Measurements from ENCODE around the gene LARGE1. TPM values are rescaled to one million over a fixed set of nuclear protein-coding genes. Genes with fewer than 3 reads are reported as not detected.
A peak's percentile ranks its signal among the peaks of the same experiment; 100 is the strongest.

The LARGE1 gene
- total RNA-seq, 2 experiments from 2014 or later = 0.18 to 0.38 TPM

- no peak for DNase-seq
- Mint-ChIP-seq H3K4me1 (peaks cover 13% of the 10 kb centered on the region), H3K36me3 (ENCODE audit: low read depth) (peaks cover 2% of the 10 kb centered on the region), H3K4me3 (peak overlapping the region; percentile 58), H3K9me3 (no peaks in the 10 kb centered on the region), H3K27ac (no peak overlapping the region), H3K27me3 (peaks cover 42% of the 10 kb centered on the region)
- ChIA-PET POLR2A (no interaction called here), CTCF (interaction anchor here (0.6 kb wide), 1 partner anchor 28 kb away, joined by 3 read pairs; no protein-coding TSS in a partner anchor)
Measured at GRCh38 chr22:33921525-33922348, 1.5 kb upstream of the LARGE1 start.

GRCh38 chr22:33920927-33921524, 750 bp upstream of the LARGE1 start:
- Mint-ChIP-seq H3K36me3 (ENCODE audit: low read depth) (peaks cover 2% of the 10 kb centered on the region), H3K4me3 (no peak overlapping the region), H3K4me1 (peaks cover 13% of the 10 kb centered on the region), H3K27me3 (peaks cover 46% of the 10 kb centered on the region), H3K27ac (no peak overlapping the region), H3K9me3 (no peaks in the 10 kb centered on the region)
- CTCF ChIA-PET = no interaction called here
- peak; percentile 84 for DNase-seq
- POLR2A ChIA-PET = no interaction called here

- POLR2A ChIA-PET = no interaction called here
- CTCF ChIA-PET = no interaction called here
- peaks cover 2% of the 10 kb centered on the region for H3K36me3 Mint-ChIP-seq (ENCODE audit: low read depth)
- DNase-seq = no peak
- H3K4me1 Mint-ChIP-seq = peaks cover 13% of the 10 kb centered on the region
- H3K4me3 Mint-ChIP-seq = peak overlapping the region; percentile 7
- H3K27ac Mint-ChIP-seq = no peak overlapping the region
- peaks cover 46% of the 10 kb centered on the region for H3K27me3 Mint-ChIP-seq
- H3K9me3 Mint-ChIP-seq = no peaks in the 10 kb centered on the region
Measured at GRCh38 chr22:33919391-33920196, 682 bp downstream of the LARGE1 start.

DNA sequence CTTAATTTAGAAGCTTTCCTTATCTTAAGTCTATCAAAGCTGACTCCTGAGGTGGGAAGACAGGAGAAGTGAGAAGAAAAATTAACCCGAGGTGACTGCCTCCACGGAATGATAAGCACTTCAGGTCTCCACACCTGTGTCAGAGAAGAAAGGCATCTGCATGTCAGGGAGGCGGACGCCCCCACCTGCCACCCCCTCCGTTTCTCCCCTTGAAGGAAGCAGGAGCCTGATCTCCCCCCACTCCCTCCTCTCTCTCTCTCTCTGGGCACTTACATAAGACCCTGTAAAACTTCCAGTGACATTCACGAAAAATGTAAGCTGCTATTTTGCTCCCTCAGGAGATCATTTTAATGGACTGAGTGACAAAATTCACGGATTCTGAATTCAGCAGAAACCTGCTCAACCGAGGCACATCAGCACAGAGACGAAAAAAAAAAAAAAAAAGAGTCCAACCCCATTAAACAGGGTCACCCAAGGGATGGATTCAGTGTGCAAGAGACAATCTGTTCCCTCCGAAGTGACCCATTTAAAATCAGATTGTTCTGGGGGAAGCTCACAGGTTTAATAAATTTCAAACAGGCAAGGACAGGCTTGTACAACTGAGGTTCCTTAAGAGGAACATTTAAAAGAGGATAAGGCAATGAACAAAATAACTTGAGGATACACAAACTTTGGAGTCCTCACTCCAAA, 1.5 kb downstream of the LARGE1 start:
- ChIA-PET POLR2A (interaction anchor here (0.9 kb wide), 1 partner anchor 17 kb away, joined by 3 read pairs; no protein-coding TSS in a partner anchor), CTCF (no interaction called here)
- H3K4me1 Mint-ChIP-seq = peaks cover 13% of the 10 kb centered on the region
- no peaks in the 10 kb centered on the region for H3K9me3 Mint-ChIP-seq
- H3K27ac Mint-ChIP-seq = no peak overlapping the region
- no peak overlapping the region for H3K4me3 Mint-ChIP-seq
- peaks cover 46% of the 10 kb centered on the region for H3K27me3 Mint-ChIP-seq
- H3K36me3 Mint-ChIP-seq (ENCODE audit: low read depth) = peaks cover 2% of the 10 kb centered on the region
- DNase-seq = no peak

DNA sequence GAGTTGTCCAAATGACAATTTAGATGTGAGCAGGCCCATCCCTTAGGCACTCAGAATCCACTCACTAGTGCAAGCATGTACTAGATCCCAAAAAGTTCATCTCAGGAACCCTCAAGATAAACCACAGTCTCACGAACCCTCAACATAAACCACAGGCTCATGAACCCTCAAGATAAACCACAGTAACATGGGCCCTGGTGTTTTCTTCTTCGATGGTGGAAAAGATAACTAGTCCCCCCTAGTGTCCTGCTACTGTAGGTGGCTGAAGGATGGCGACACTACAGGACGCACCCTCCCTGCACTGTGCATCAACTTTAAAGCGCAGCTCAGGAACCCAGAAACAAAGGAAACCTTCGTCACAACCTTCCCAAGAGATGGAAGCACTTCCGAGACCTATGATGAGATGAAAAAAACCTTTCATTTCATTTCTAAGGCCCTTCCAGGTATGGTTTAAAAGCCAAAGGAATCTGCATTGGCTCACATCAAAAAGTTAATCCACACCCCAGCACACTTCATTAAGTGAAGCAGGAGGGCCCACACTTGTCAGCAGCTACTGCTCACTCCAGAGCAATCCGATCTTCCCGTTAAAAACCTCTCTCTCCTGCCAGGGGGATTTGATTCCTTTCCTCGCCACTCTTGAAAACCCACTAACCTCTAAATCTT, 2.4 kb downstream of the LARGE1 start:
- ChIA-PET POLR2A (no interaction called here), CTCF (no interaction called here)
- H3K36me3 Mint-ChIP-seq (ENCODE audit: low read depth) = peaks cover 2% of the 10 kb centered on the region
- no peak overlapping the region for H3K4me3 Mint-ChIP-seq
- no peak overlapping the region for H3K27ac Mint-ChIP-seq
- H3K4me1 Mint-ChIP-seq = peaks cover 13% of the 10 kb centered on the region
- H3K27me3 Mint-ChIP-seq = peaks cover 37% of the 10 kb centered on the region
- H3K9me3 Mint-ChIP-seq = no peaks in the 10 kb centered on the region
- DNase-seq = no peak

GRCh38 chr22:33914699-33915098, 5.6 kb downstream of the LARGE1 start:
- Mint-ChIP-seq H3K4me1 (peaks cover 3% of the 10 kb centered on the region), H3K27ac (no peak overlapping the region), H3K4me3 (no peak overlapping the region), H3K9me3 (no peaks in the 10 kb centered on the region), H3K36me3 (ENCODE audit: low read depth) (no peaks in the 10 kb centered on the region), H3K27me3 (peaks cover 25% of the 10 kb centered on the region)
- no peak for DNase-seq
- ChIA-PET POLR2A (no interaction called here), CTCF (no interaction called here)

DNA sequence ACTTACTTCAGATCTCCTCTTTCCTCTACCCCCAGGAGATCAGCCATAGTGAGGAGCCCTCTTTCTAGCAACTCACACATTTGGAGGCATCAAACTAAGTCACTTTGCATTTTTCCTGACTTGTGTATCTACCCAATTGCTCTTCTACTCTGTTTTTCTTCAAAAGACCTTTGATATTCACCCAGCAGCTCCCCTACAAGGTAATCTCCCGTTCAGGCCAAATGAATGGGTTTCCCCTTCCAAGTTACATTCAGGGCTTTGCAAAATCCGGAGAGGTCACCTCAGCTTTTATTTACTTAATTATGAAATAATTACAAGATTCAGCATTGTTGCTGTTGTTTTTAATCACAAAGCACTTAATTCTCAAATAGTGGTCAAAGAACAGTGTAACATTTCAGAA, 6.1 kb downstream of the LARGE1 start:
- H3K9me3 Mint-ChIP-seq = no peaks in the 10 kb centered on the region
- H3K36me3 Mint-ChIP-seq (ENCODE audit: low read depth) = no peaks in the 10 kb centered on the region
- ChIA-PET POLR2A (no interaction called here), CTCF (no interaction called here)
- no peaks in the 10 kb centered on the region for H3K4me1 Mint-ChIP-seq
- no peak overlapping the region for H3K27ac Mint-ChIP-seq
- H3K27me3 Mint-ChIP-seq = peaks cover 20% of the 10 kb centered on the region
- H3K4me3 Mint-ChIP-seq = no peak overlapping the region
- no peak for DNase-seq

- no peaks in the 10 kb centered on the region for H3K9me3 Mint-ChIP-seq
- no peak overlapping the region for H3K27ac Mint-ChIP-seq
- DNase-seq = no peak
- CTCF ChIA-PET = no interaction called here
- H3K27me3 Mint-ChIP-seq = peaks cover 11% of the 10 kb centered on the region
- no peaks in the 10 kb centered on the region for H3K36me3 Mint-ChIP-seq (ENCODE audit: low read depth)
- H3K4me3 Mint-ChIP-seq = no peak overlapping the region
- no peaks in the 10 kb centered on the region for H3K4me1 Mint-ChIP-seq
- POLR2A ChIA-PET = no interaction called here
Measured at GRCh38 chr22:33913188-33913587, 7.1 kb downstream of the LARGE1 start.

DNA sequence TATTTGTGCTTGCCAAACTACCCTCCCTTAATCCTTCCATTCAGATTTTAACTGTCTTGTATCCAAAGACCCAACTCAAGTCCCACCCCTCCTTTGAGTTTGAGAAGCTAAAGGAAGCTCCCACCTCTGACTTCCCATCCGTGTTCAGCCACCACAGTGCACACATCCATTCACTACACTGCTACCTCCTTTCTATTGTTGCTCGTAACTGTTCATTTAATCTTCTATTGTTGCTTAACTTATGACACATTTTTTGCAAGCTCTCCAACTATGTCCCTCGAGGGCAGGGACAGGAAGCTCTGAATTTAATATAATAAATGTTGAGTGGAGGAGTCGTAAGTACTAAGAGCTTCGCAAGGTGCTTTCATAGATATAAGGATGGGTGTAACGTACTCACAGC, 10.4 kb downstream of the LARGE1 start:
- CTCF ChIA-PET = no interaction called here
- Mint-ChIP-seq H3K4me3 (no peak overlapping the region), H3K27ac (no peak overlapping the region)

GRCh38 chr22:33909075-33909458, 11.2 kb downstream of the LARGE1 start:
- no peaks in the 10 kb centered on the region for H3K27me3 Mint-ChIP-seq
- ChIA-PET POLR2A (no interaction called here), CTCF (no interaction called here)
- no peak overlapping the region for H3K4me3 Mint-ChIP-seq
- no peak for DNase-seq
- no peaks in the 10 kb centered on the region for H3K9me3 Mint-ChIP-seq
- no peak overlapping the region for H3K27ac Mint-ChIP-seq
- no peaks in the 10 kb centered on the region for H3K36me3 Mint-ChIP-seq (ENCODE audit: low read depth)
- no peaks in the 10 kb centered on the region for H3K4me1 Mint-ChIP-seq

More for the DNA sequence above, 10.4 kb downstream of the LARGE1 start:
- DNase-seq = no peak
- Mint-ChIP-seq H3K9me3 (no peaks in the 10 kb centered on the region), H3K27me3 (no peaks in the 10 kb centered on the region), H3K36me3 (ENCODE audit: low read depth) (no peaks in the 10 kb centered on the region), H3K4me1 (no peaks in the 10 kb centered on the region)
- POLR2A ChIA-PET = no interaction called here

DNA sequence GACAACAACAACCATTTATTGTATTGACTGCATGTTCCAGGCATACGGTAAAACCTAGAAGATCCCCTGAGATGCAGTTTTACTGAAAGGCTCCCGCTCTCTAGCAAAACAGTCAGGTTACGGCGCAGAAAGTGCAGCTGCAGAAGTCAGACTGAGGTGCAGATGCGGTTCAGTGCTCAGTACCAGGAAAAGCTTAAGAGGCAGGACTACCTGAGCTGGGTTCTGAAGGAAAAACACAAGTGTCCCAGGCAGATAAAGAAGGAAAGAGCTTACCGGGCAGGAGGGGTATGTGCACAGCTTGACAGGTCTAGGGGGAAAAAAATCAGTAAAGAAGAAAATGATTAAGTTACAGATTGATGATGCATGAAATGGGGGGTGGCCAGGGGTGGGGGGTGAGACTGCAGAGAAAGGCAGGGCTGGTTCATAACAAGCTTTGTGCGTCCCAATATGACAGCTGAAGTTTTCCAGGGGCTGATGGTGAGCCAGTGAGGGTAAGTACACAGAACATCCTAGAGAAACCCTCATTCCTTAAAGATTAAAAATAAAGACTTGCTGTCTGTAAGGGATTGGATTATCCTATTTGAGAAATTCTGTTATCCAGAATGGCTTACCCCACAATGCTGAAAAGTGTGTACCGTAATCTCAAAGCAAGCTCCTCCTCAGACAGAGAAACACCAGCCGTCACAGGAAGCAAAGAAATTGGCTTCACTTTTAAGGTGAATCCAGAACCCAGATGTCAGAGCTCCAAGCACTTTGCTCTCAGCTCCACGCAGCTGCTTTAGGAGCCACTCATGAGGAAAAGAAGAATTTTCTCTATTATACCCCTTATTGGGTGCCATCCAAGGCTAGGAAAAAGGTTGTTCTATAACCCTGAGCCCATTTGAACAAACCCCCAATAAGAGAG, 11.9 kb downstream of the LARGE1 start:
- POLR2A ChIA-PET = no interaction called here
- CTCF ChIA-PET = no interaction called here

DNA sequence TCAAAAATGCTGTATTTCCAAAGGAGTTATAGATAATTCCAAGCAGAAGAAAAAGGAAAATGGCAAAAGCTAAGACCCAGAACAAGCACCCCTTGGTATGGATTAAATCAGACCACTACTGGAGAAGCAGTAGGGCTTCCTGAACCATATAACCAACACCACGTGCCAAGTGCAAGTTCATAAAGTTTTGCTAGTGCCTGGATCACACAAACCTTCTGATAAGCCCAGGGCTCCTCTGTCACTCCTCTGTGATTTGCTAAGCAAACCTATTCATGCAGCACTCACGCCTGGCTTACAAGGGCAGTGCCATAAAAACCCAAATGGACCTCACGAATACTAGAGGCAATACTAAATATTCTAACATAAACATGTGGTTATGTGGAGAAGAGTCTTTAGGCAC, 13.3 kb downstream of the LARGE1 start:
- POLR2A ChIA-PET = no interaction called here
- Mint-ChIP-seq H3K27me3 (no peaks in the 10 kb centered on the region), H3K27ac (no peak overlapping the region), H3K4me3 (no peak overlapping the region), H3K9me3 (peaks cover 3% of the 10 kb centered on the region), H3K36me3 (ENCODE audit: low read depth) (no peaks in the 10 kb centered on the region), H3K4me1 (no peaks in the 10 kb centered on the region)
- DNase-seq = no peak
- CTCF ChIA-PET = no interaction called here

More for the DNA sequence above, 11.9 kb downstream of the LARGE1 start:
- no peak for DNase-seq
- no peak overlapping the region for H3K27ac Mint-ChIP-seq
- H3K4me1 Mint-ChIP-seq = no peaks in the 10 kb centered on the region
- no peaks in the 10 kb centered on the region for H3K9me3 Mint-ChIP-seq
- H3K36me3 Mint-ChIP-seq (ENCODE audit: low read depth) = no peaks in the 10 kb centered on the region
- H3K4me3 Mint-ChIP-seq = no peak overlapping the region
- H3K27me3 Mint-ChIP-seq = no peaks in the 10 kb centered on the region

All from activated CD4-positive, alpha-beta memory T cell treated with anti-CD3 and anti-CD28 coated beads, Interleukin-2, amount 10 ng/mL, durations not matched to agents 7 days and 5 days (primary cell).